Panc1 (cell line): ENCODE results near the gene SHF.

ENCODE experiments used
- POLR2AphosphoS5 ChIP-seq: IDR thresholded peaks from 2 replicates; pipeline ENCODE4 v1.6.1; 2012; ENCODE audit warnings: mild to moderate bottlenecking, low read depth, low read length, moderate library complexity
- SIN3A ChIP-seq: IDR thresholded peaks from 2 replicates; pipeline ENCODE4 v1.6.1; 2012; ENCODE audit warnings: low read depth, mild to moderate bottlenecking, low read length, moderate library complexity, borderline replicate concordance; ENCODE audit not compliant: insufficient read depth
- TCF7L2 ChIP-seq: IDR thresholded peaks from 2 replicates; pipeline ENCODE4 v1.6.1; 2011; ENCODE audit warnings: mild to moderate bottlenecking, low read depth, low read length, inconsistent platforms
- TF ChIP-seq, protein P1 (sequence below): fragments of 450-650 bp; IDR thresholded peaks from 2 replicates; pipeline ENCODE4 v1.5.1; 2017; ENCODE audit warnings: mild to moderate bottlenecking
- TF ChIP-seq, protein P2 (sequence below), 2 experiments: IDR thresholded peaks; 2 replicates each; pipeline ENCODE4 v1.6.1; 2011 to 2012; ENCODE audit warnings: low read depth in 2 of 2, control low read depth in 1 of 2, low read length in 1 of 2, mild to moderate bottlenecking in 1 of 2, moderate library complexity in 1 of 2; ENCODE audit not compliant: insufficient read depth in 1 of 2

DNA sequence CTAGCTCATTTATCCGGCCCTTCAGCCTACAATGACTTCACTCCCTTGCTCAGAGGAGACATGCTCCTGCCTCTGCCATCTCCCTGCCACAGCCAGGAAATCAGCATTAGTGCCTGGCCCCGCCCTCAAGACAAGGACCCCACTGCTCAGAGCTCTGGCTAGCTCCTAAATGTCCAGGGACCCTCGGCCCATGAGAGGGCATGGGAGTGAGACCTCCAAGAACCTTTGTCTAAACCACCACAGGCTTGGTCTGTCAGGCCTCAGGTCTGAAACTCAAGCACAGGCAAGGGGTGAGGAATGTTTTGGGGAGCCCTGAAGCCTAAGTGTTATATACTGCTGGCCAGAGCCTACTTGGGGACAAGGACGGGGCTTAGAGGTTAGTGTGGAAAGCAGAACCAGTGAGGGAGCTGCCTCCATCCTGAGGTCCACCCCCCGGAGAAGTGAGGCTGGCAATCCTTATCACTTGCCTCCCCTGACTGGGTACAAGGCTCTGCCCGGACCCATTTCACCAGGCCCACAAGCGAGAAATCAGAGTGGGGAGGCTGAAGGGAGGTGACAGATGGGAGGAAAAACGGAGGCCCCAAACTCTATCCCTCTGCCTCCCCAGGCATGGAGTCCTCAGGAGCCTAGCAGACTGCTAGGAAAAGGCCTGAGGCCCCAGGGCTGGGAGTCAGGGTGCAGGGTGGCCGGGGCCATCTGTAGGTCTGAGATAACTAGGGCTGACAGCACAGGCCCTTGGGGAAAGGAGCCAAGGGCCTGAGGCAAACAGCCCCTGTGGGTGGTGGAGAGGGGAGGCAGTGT is 18.8 kb downstream of the SHF start:
- TF ChIP-seq, protein P1, sequence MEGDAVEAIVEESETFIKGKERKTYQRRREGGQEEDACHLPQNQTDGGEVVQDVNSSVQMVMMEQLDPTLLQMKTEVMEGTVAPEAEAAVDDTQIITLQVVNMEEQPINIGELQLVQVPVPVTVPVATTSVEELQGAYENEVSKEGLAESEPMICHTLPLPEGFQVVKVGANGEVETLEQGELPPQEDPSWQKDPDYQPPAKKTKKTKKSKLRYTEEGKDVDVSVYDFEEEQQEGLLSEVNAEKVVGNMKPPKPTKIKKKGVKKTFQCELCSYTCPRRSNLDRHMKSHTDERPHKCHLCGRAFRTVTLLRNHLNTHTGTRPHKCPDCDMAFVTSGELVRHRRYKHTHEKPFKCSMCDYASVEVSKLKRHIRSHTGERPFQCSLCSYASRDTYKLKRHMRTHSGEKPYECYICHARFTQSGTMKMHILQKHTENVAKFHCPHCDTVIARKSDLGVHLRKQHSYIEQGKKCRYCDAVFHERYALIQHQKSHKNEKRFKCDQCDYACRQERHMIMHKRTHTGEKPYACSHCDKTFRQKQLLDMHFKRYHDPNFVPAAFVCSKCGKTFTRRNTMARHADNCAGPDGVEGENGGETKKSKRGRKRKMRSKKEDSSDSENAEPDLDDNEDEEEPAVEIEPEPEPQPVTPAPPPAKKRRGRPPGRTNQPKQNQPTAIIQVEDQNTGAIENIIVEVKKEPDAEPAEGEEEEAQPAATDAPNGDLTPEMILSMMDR: no peak
- TF ChIP-seq, protein P2, sequence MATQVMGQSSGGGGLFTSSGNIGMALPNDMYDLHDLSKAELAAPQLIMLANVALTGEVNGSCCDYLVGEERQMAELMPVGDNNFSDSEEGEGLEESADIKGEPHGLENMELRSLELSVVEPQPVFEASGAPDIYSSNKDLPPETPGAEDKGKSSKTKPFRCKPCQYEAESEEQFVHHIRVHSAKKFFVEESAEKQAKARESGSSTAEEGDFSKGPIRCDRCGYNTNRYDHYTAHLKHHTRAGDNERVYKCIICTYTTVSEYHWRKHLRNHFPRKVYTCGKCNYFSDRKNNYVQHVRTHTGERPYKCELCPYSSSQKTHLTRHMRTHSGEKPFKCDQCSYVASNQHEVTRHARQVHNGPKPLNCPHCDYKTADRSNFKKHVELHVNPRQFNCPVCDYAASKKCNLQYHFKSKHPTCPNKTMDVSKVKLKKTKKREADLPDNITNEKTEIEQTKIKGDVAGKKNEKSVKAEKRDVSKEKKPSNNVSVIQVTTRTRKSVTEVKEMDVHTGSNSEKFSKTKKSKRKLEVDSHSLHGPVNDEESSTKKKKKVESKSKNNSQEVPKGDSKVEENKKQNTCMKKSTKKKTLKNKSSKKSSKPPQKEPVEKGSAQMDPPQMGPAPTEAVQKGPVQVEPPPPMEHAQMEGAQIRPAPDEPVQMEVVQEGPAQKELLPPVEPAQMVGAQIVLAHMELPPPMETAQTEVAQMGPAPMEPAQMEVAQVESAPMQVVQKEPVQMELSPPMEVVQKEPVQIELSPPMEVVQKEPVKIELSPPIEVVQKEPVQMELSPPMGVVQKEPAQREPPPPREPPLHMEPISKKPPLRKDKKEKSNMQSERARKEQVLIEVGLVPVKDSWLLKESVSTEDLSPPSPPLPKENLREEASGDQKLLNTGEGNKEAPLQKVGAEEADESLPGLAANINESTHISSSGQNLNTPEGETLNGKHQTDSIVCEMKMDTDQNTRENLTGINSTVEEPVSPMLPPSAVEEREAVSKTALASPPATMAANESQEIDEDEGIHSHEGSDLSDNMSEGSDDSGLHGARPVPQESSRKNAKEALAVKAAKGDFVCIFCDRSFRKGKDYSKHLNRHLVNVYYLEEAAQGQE (IDR thresholded peaks at IDR 0.05; ENCODE audit: insufficient read depth in 1 of 2, low read depth in 2 of 2, low read length in 1 of 2): no peak
- TF ChIP-seq TCF7L2 (no peak), POLR2AphosphoS5 (no peak), SIN3A (no peak)
